GM21360 (cell line): ENCODE data around the gene PIRT.

ENCODE experiments used
- ATAC-seq: cut with Tn5 transposase; IDR thresholded peaks from one replicate; pipeline ENCODE4 v1.9.1; 2021; ENCODE audit warnings: mild to moderate bottlenecking, moderate library complexity; ENCODE audit not compliant: unreplicated experiment

PIRT gene

GRCh38 chr17:10821770-10822169 lies 16.1 kb downstream of the PIRT start:
- no peak for ATAC-seq

DNA sequence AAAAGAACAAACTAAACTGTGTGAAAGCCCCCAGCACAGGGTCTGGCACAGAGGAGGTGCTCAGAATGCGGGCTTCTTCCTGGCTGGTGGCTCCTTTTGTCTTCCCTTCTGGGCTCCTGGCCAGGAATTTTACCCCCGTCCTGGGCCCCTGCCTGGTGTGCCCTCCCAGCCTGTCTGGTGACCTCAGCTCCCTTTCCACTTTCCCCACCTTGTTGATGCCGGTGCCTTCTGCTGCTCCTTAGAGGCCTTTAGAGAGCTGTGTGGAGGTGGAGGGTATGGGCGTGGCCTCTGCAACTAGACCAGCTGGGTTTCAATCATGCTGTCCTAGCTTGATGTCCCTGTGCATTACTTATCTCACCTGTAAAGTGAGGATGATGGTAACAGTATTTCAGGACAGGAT lies 16.8 kb downstream of the PIRT start:
- ATAC-seq: no peak

GRCh38 chr17:10815319-10815718 lies 22.6 kb downstream of the PIRT start:
- ATAC-seq: no peak

DNA sequence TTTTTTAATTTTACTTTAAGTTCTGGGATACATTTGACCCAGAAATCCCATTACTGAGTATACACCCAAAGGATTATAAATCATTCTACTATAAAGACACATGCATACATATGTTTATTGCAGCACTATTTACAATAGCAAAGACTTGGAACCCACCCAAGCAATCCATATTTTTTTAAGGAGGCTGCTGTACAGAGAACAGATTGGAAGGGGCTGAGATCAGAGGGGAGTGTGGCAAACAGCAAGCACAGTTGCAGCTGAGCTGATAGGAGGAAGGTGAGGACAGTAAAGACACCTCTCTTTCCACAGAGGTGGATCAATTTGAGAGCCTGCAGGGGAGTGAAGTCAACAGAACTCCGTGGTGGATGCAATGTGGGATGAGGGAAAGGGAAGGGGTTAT lies 23.8 kb downstream of the PIRT start:
- no peak for ATAC-seq

DNA sequence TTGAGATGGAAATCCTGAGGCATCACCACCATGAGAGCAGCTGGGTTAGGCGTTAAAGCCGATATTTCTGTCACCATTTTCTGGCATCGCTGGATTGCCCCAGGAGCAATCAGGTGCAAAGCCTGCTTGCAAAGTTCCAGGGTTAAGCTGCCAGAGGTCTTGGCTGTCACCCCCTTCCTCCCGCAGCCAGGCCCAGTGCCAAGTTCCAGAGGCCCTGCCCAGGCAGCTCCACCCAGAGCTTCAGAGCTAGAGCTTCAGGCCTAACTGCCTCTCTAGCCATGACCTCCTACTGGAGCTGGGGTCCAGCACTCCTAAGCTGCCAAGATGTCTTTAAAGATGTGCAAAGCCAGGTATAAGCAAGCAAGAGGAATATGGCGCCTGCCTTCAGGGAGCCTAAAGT lies 25.2 kb downstream of the PIRT start:
- no peak for ATAC-seq

DNA sequence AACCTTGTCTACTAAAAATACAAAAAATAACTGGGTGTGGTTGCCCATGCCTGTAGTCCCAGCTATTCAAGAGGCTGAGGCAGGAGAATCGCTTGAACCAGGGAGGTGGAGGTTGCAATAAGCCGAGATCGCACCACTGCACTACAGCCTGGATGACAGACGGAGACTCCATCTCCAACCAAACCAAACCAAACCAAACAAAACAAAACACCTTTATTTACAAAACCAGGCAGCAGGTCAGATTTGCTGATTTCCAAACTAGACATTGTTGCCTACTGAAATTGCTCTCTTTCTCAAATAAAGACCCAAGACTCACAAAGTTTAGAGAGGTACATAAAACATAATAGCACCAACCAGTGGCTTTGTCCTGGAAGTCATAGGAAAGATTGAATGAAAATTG lies 28.3 kb downstream of the PIRT start:
- ATAC-seq: no peak

- ATAC-seq: no peak
These were observed 30.2 kb downstream of the PIRT start for GRCh38 chr17:10807704-10808128.

- ATAC-seq: no peak
These were observed 31.2 kb downstream of the PIRT start for GRCh38 chr17:10806545-10807262.

DNA sequence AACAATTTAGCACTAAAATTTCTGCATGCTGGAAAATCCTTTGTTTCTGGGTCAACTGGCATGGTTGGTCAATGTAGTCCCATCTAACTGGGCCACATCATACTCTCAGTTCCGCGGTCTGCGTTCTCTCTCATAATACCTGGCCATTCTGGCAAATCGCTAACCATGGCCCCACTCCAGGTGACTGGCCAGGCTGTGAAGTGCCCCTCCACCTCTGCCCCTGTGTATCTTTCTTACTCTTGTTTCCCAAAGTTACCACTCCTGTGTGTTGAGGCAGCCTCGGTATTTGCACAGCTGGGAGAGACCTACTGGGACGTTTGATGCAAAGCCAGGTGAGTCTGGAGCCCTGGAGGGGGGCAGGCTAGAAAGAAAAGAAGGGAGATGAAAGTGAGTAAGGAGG lies 32.0 kb downstream of the PIRT start:
- no peak for ATAC-seq

DNA sequence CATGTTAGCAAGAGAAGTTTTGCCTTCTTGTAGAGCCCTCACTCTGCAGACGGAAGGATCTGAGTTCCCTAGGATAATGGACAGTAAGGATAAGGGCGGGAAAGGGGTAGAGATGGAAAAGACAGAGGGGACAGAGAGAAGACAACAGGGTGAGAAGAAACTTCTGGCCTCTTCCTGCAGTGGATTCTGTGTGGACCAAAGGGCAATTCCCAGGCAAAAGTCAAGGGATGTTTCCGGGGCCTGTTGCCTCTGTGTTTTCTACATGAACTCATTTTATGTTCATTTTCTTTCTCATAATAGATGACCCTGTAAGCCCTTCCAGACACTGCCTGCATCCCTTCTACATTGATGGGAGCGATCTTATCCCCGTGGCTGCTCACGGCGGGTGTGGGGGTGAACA lies 33.3 kb downstream of the PIRT start:
- no peak for ATAC-seq

GRCh38 chr17:10803830-10804475 lies 33.9 kb downstream of the PIRT start, which contains the start of gene TMEM238L:
Gene TMEM238L, minus strand, starts transcription at chr17:10804099. Its CDS starts 136 bp downstream, at chr17:10803963.
- ATAC-seq: no peak

GRCh38 chr17:10803350-10803749 lies 34.5 kb downstream of the PIRT start:
- no peak for ATAC-seq

DNA sequence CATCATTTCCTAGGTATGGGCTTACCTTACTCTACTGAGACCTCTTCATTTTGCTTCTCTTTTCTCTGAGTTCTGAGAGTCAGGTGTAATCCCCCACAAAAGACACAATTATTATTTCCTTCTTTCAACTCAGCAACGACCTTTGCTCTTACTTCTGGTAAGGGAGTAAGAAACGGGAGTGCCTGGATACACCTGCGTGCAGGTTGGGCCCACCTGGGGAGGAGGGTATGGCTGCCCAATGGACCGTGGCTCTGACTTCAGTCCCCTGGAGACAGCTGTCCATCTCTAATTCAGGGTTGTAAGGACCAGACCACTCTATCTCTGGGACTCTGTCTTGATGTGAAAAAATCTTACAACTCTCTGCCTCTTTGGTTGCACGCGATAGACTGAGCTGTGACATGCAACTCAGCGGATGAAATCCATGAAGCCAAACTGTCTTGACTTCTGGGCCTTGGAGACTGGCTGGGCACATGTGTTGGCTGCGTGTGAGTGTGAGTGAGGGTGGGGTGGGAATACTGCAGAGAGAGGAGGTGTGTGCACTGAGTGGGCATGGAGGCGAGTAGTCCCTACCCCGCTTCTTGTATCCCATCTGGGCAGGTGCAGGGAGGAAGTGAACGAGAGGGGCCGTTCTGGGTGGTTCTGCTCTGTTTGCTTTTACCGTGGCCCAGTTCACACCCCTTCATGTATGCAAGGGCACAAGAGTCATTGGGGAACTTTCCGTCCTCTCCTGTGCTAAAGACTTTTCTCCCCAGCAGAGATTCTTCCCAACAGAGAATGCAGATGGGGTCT lies 35.2 kb downstream of the PIRT start:
- ATAC-seq: no peak

GRCh38 chr17:10799407-10799806 lies 38.5 kb downstream of the PIRT start:
- no peak for ATAC-seq

GRCh38 chr17:10798910-10799309 lies 39.0 kb downstream of the PIRT start:
- no peak for ATAC-seq

DNA sequence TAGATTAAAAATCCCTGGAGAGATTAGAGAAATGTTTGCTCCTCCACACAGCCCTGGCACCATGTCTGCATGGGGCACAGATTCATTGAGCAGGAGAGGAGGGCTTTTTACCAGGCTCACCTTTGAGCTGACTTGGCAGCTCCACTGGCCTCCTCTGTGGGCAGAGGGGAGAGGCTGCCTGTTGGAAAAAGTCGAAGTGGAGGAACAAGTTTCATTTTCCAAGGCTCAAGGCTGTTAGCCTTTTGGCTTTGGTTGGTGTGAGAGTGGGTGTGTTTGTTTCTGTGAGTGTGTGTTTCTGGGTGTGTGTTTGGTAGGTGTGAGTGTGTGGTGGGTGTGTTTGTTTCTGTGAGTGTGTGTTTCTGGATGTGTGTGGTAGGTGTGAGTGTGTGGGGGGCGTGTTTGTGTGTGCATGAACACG lies 39.5 kb downstream of the PIRT start:
- no peak for ATAC-seq

GRCh38 chr17:10797476-10798328 lies 40.2 kb downstream of the PIRT start:
- ATAC-seq: no peak

DNA sequence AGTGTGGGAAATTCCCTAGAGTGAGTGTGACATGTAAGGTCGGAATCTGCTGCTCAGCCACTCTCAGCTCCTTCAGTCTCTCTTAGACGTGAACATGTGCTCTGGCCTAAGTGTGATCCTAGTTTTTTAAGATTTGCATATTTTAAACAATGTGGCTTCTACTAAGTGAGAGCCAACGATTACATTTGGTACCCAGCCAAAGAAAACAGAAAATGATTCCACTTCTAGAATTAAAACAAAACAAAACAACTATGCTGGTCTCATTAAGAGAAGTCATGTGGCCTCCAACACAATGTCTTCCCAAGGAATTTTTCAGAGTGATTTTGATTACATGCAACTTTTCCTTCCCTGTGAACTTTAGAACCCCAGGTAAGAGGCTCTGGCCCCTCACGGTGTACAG lies 44.1 kb downstream of the PIRT start:
- no peak for ATAC-seq

GRCh38 chr17:10793256-10793655 lies 44.6 kb downstream of the PIRT start:
- ATAC-seq: no peak

DNA sequence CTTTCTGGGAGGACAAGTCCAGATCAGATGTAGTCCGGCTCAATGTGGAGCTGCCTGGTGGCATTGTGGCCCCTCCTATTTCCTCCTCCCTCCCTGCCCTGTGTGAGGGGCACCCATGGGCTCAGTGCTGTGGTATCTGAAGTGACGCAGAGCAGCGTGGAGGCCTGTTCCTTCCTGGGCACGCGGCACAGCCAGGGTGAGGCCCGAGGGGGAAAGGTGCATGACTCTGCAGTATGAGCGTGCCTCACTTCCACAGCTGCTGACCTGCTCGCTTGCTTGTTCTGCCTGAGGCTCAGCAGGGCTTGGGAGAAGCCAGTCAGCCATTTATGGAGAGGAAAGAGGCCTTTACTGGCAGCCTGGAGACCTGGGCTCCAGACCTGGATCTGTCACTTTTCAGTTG lies 45.7 kb downstream of the PIRT start:
- ATAC-seq: no peak
